Measurements from ENCODE around the gene OR51B2.

Gene OR51B2

GRCh38 chr11:5285703-5286340 lies 38.3 kb downstream of the OR51B2 start:
- H3K27ac ChIP-seq: no peak overlapping the region

GRCh38 chr11:5284637-5285036 lies 39.5 kb downstream of the OR51B2 start:
- Histone ChIP-seq H3K27ac (no peak overlapping the region), H3K4me3 (no peak overlapping the region)

More at GRCh38 chr11:5285703-5286340, 38.3 kb downstream of the OR51B2 start:
- H3K4me3 ChIP-seq: no peak overlapping the region

GRCh38 chr11:5283882-5284281 lies 40.2 kb downstream of the OR51B2 start:
- no peak overlapping the region for H3K27ac ChIP-seq
- H3K4me3 ChIP-seq: no peak overlapping the region

GRCh38 chr11:5283086-5283485 lies 41.0 kb downstream of the OR51B2 start:
- no peak overlapping the region for H3K4me3 ChIP-seq
- no peak overlapping the region for H3K27ac ChIP-seq

- no peak overlapping the region for H3K4me3 ChIP-seq
Measured at GRCh38 chr11:5282628-5283027, 41.5 kb downstream of the OR51B2 start.

GRCh38 chr11:5281596-5281995 lies 42.5 kb downstream of the OR51B2 start:
- H3K27ac ChIP-seq: no peak overlapping the region
- no peak overlapping the region for H3K4me3 ChIP-seq

More at GRCh38 chr11:5282628-5283027, 41.5 kb downstream of the OR51B2 start:
- H3K27ac ChIP-seq: no peak overlapping the region

GRCh38 chr11:5280582-5281102 lies 43.5 kb downstream of the OR51B2 start:
- Histone ChIP-seq H3K4me3 (no peak overlapping the region), H3K27ac (no peak overlapping the region)

- Histone ChIP-seq H3K4me3 (no peak overlapping the region), H3K27ac (no peak overlapping the region)
Measured at GRCh38 chr11:5279471-5280090, 44.5 kb downstream of the OR51B2 start.

- Histone ChIP-seq H3K27ac (no peak overlapping the region), H3K4me3 (no peak overlapping the region)
Measured at GRCh38 chr11:5277807-5278382, 46.2 kb downstream of the OR51B2 start.

- Histone ChIP-seq H3K27ac (no peak overlapping the region), H3K4me3 (no peak overlapping the region)
Measured at GRCh38 chr11:5276697-5277096, 47.4 kb downstream of the OR51B2 start.

GRCh38 chr11:5275369-5276110 lies 48.6 kb downstream of the OR51B2 start:
- no peak overlapping the region for H3K27ac ChIP-seq
- no peak overlapping the region for H3K4me3 ChIP-seq

GRCh38 chr11:5274395-5274794 lies 49.7 kb downstream of the OR51B2 start:
- Histone ChIP-seq H3K27ac (no peak overlapping the region), H3K4me3 (no peak overlapping the region)

Data from skin epidermis (tissue), 12 donors.